Heart right ventricle (tissue), 16 donors: Measurements from ENCODE around the gene CEP164. TPM values are rescaled to one million over a fixed set of nuclear protein-coding genes. Genes with fewer than 3 reads are reported as not detected.

Source experiments
- ATAC-seq, 8 donors: fragments of 200-7000 bp; cut with Tn5 transposase; one replicate each; pipeline ENCODE4 v1.9.1; 2020; ENCODE audit warnings: mild to moderate bottlenecking in 8 of 8, moderate library complexity in 8 of 8, moderate number of reproducible peaks in 1 of 8
- DNase-seq, 2 donors: peaks; one replicate each; pipeline ENCODE4 v3.0.0-alpha.2; 2020
- H3K27ac ChIP-seq, 10 donors: fragments of 200-600 bp; sonication (generic) in 2 of 10; one replicate each; pipeline versions ENCODE4 v1.5.0 to v1.8.0; 2020 to 2022; ENCODE audit warnings: mild to moderate bottlenecking in 3 of 10
- H3K27me3 ChIP-seq, 7 donors: fragments of 200-600 bp; one replicate each; pipeline ENCODE4 v1.8.0; 2021 to 2022; ENCODE audit warnings: mild to moderate bottlenecking in 2 of 7
- H3K36me3 ChIP-seq, 9 donors: fragments of 200-600 bp; sonication (generic) in 1 of 9; one replicate each; pipeline versions ENCODE4 v1.5.0 to v1.8.0; 2020 to 2022; ENCODE audit warnings: mild to moderate bottlenecking in 2 of 9
- H3K4me1 ChIP-seq, 9 donors: fragments of 200-600 bp; sonication (generic) in 1 of 9; one replicate each; pipeline versions ENCODE4 v1.5.0 to v1.8.0; 2020 to 2022; ENCODE audit warnings: mild to moderate bottlenecking in 4 of 9
- H3K4me3 ChIP-seq, 10 donors: fragments of 200-600 bp; sonication (generic) in 2 of 10; one replicate each; pipeline versions ENCODE4 v1.5.0 to v1.8.0; 2020 to 2022; ENCODE audit warnings: mild to moderate bottlenecking in 7 of 10, moderate library complexity in 2 of 10
- H3K9me3 ChIP-seq, 11 donors: fragments of 200-600 bp in 10 of 11; sonication (generic) in 2 of 11; one replicate each; pipeline versions ENCODE4 v1.5.0 to v1.8.0; 2013 to 2022; ENCODE audit warnings: mild to moderate bottlenecking in 2 of 11, control low read depth in 1 of 11, moderate library complexity in 1 of 11
- CTCF ChIP-seq, 9 donors: fragments of 200-600 bp; sonication (generic) in 2 of 9; IDR thresholded peaks; one replicate each; pipeline versions ENCODE4 v1.5.0 to v1.8.0; 2021 to 2022; ENCODE audit warnings: antibody characterized with exemption in 9 of 9, mild to moderate bottlenecking in 5 of 9, moderate library complexity in 1 of 9
- WGBS, 2 donors: extraction: QIAGEN DNeasy Blood & Tissue Kit; methylation state at CpG; one replicate each; pipeline ENCODE4 v1.1.7; 2013; ENCODE audit warnings: inconsistent platforms in 1 of 2; 5-methylcytosine and 5-hydroxymethylcytosine counted together
- intact Hi-C, 10 donors: fragments of 100-400 bp; cut with DNase I; formaldehyde crosslinking; loops; one replicate each; pipeline versions ENCODE4 v1.11.1 to v1.14.2; 2022
- long read RNA-seq, 3 donors: library from polyadenylated mRNA; unstranded; transcript quantifications; one replicate each; pipeline ENCODE4 v2.0.0, GENCODE V29; 2020 to 2021
- polyA plus RNA-seq, 2 donors: library from polyadenylated mRNA; stranded (reverse); fragments of 200-250 nt; gene quantifications; one replicate each; pipeline ENCODE4 v1.2.3, GENCODE V29; 2013
- total RNA-seq, 10 donors: library from RNA; stranded (reverse); fragmentation: NEBNext Ultra II Directional in 3 of 10; extraction: Animal tissue kit (Norgen Biotek cat#: 25700) in 3 of 10; gene quantifications; one replicate each; pipeline versions ENCODE4 v1.2.1 to v1.2.4, GENCODE V29; 2021 to 2023
- donor health status: Arrhythmogenic right ventricular cardiomyopathy.
- donor health status: ischemic (EF 13 %, LVEDD 7.1; RV severe dilation, severe dysfunction).
- donor health status: healthy with polysubstance abuse.
- donor health status: DM: no; HTN: yes; CAD: no.
- donor health status: DM: no; HTN: no; CAD: no.
- donor health status: ischemic (EF 25% LVEDD 6.9; RV normal size, moderate dysfunction).
- donor health status: ischemic (EF 25% LVEDD 5.7; RV mildly dilated, moderate dysfunction).
- donor health status: healthy.
- donor health status: DM: yes; HTN: yes; CAD: no.
- donor health status: Ischemic cardiomyopathy.
- donor health status: ischemic (EF 35%, LVEDD 5.7; RV mildly dilated, moderate dysfunction).
- donor health status: nonischemic (EF 11% LVEDD 7.7; RV severe dilation, severe dysfunction).
- donor health status: DM: yes; HTN: yes; CAD: no.
- donor health status: PGD.
- donor health status: ischemic (EF 29% LVEDD 5.4; RV normal size, mild dysfunction).
- donor health status: nonischemic (EF 23%, LVEDD 6.1; RV moderate dilation, normal function).

The CEP164 gene
- 1 to 10 TPM; 3.5 to 10.0 (median 6.6) TPM for total RNA-seq
- polyA plus RNA-seq = 10 to 100 TPM in 1 of 2 donors, 1 to 10 TPM in 1; 3.8 to 17.9 TPM
- long read RNA-seq, donor 1, partial matches to known transcripts = 0 of 1 reads
- long read RNA-seq, donor 1, other reads (novel, unspliced or antisense) = 1 of 1 reads
- long read RNA-seq, donor 2, partial matches to known transcripts = 0 of 4 reads
- long read RNA-seq, donor 2, other reads (novel, unspliced or antisense) = 3 of 4 reads
- long read RNA-seq, donor 3, partial matches to known transcripts = 0 of 3 reads
- long read RNA-seq, donor 3, other reads (novel, unspliced or antisense) = 2 of 3 reads

DNA sequence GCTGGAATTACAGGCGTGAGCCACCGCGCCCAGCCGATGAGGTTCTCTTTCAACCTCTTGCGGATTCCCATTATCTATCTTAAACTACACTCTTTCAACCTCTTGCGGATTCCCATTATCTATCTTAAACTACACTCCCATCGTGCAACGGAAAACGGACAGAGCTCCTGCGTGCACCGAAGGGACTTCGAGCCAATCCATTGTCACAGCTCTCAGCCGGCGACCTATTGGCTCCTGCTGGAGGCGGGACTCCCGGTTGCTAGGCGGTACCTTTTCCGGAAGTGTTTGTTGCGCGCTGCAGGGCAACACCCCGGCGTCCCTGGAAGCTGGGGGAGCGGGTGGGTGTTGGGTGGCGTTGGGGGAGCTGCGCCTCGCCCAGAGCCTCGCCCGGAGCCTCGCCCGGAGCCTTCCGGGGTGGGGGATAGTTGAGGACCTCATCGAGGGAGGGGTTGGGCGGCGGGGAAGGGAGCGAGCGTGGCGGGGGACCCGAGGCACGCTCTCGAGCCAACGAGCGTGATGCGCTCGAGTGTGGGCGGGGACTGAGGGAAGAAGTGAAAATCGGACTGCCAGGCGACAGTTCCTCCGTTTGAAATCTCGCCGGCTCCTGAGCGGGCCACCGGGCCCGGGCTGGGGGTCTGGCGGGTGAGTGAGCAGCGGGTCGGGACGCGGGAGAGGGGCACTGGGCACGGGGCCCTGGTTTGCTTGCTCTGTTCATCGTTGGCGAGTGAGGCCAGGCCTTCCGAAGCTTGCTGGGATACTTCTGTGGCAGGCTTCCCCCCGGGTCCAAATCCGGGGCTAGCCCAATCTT lies at the start of gene CEP164:
TSS of gene CEP164 (plus strand) at position 288 of the 808 bp plus-strand sequence. CDS start 10,733 bp downstream, outside the sequence.
- Histone ChIP-seq H3K27ac (peak within 1 kb of the TSS; percentile 24 to 97 (median 92)), H3K4me3 (peak within 1 kb of the TSS; percentile 44 to 97 (median 82)), H3K27me3 (no peaks in the 10 kb centered on the region), H3K36me3 (no peaks in the 10 kb centered on the region), H3K4me1 (peaks cover 0 to 19% (median 12%) of the 10 kb centered on the region in 9 donors), H3K9me3 (no peaks in the 10 kb centered on the region)
- intact Hi-C loops = no loop called here
- no peak for TF ChIP-seq CTCF (IDR thresholded peaks at IDR 0.05)
- DNase-seq (peak; percentile 93 to 97), ATAC-seq (peak; percentile 95 to 99 (median 98))
- 0% methylated on average over 64 of the region's 64 CpGs for WGBS, 2 donors

DNA sequence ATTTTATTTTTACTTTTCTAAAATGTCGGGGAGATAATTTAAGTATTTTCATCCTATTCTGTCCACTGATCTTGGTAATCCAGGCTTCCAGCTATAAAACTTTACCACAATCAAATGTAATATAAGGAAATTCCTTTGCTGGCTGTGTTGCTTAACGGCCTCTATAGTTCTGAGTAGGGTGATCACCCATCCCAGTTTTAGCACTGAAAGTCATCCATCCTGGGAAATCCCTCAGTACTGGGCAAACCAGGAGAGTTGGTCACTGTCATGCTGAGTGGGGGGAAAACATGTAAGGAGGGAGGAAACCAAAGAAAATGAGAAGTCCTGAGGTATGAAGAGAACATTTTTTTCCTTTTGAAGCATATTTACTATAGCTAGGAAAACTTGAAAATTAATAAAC lies 49.3 kb upstream of the CEP164 start:
- TF ChIP-seq CTCF (IDR thresholded peaks at IDR 0.05) = no peak
- Histone ChIP-seq H3K27ac (no peak overlapping the region), H3K36me3 (peaks cover 0 to 70% (median 28%) of the 10 kb centered on the region in 9 donors), H3K4me3 (no peak overlapping the region), H3K9me3 (peaks cover 0 to 4% (median 0%) of the 10 kb centered on the region in 11 donors), H3K27me3 (no peaks in the 10 kb centered on the region), H3K4me1 (peaks cover 0 to 10% (median 0%) of the 10 kb centered on the region in 9 donors)
- no peak for ATAC-seq
- intact Hi-C loops = no loop called here
- WGBS, 2 donors = 86 to 89% methylated on average over 2 of the region's 2 CpGs
- DNase-seq = no peak

DNA sequence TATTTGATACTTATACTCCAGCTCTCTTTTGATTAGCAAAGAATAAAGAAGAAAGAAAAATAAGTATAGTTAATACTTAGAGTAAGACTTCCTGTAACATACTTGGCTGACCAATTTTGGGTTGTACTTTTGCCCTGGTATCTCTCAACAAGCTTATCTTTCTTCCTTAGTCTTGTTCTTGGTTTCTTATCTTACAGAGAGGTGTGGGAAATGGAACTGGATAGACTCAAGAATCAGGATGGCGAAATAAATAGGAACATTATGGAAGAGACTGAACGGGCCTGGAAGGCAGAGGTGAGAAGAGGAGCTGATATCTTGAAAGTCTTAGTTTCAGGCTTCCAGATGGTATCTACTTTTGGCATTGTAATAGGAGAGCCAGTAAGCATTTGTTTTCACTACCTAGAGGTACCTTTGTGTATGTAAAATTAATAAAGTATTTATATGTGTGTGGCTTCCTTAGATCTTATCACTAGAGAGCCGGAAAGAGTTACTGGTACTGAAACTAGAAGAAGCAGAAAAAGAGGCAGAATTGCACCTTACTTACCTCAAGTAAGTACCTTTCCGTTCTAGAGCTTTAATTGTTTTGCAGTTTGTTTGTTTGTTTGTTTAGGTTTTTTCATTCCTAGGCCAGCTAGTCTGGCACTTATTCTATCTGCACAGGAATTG lies 47.8 kb upstream of the CEP164 start:
- DNase-seq (no peak), ATAC-seq (no peak)
- Histone ChIP-seq H3K36me3 (peaks cover 0 to 79% (median 37%) of the 10 kb centered on the region in 9 donors), H3K27ac (peak overlapping the region in 1 of 10 donors; percentile 58), H3K9me3 (no peaks in the 10 kb centered on the region), H3K4me1 (peaks cover 0 to 7% (median 0%) of the 10 kb centered on the region in 9 donors), H3K27me3 (no peaks in the 10 kb centered on the region), H3K4me3 (peak overlapping the region in 1 of 10 donors; percentile 17)
- intact Hi-C loops = no loop called here
- no peak for TF ChIP-seq CTCF (IDR thresholded peaks at IDR 0.05)
- 72 to 77% methylated on average over 4 of the region's 4 CpGs for WGBS, 2 donors

DNA sequence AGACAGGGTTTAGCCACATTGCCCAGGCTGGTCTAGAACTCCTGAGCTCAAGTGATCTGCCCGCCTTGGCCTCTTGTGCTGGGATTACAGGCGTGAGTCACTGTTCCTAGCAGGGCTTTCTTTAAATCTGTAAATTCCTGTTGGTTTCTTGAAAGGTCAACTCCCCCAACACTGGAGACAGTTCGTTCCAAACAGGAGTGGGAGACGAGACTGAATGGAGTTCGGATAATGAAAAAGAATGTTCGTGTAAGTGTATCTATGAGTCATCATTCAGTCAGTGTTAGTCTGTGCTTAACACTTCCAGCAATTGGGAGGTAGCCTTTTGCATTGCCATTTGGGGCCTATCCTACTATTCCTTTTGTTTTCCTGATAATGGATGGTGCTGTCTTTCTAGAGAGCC lies 46.5 kb upstream of the CEP164 start:
- intact Hi-C loops = no loop called here
- ATAC-seq = peak in 3 of 8 donors; percentile 8 to 66 (median 26)
- peaks cover 0 to 79% (median 34%) of the 10 kb centered on the region in 9 donors for H3K36me3 ChIP-seq

More for the DNA sequence above, 46.5 kb upstream of the CEP164 start:
- Histone ChIP-seq H3K27me3 (no peaks in the 10 kb centered on the region), H3K9me3 (no peaks in the 10 kb centered on the region), H3K4me3 (no peak overlapping the region), H3K4me1 (peaks cover 0 to 7% (median 0%) of the 10 kb centered on the region in 9 donors), H3K27ac (peak overlapping the region in 1 of 10 donors; percentile 13)
- TF ChIP-seq CTCF (IDR thresholded peaks at IDR 0.05) = no peak
- DNase-seq = no peak
- WGBS, 2 donors = 72 to 80% methylated on average over 6 of the region's 6 CpGs
